ENCODE results near the gene EDC3. TPM values are rescaled to one million over a fixed set of nuclear protein-coding genes. Genes with fewer than 3 reads are reported as not detected.

Gene EDC3
- total and polyA plus RNA-seq, 2 experiments from 2014 or later: 13.8 to 26.5 TPM

DNA sequence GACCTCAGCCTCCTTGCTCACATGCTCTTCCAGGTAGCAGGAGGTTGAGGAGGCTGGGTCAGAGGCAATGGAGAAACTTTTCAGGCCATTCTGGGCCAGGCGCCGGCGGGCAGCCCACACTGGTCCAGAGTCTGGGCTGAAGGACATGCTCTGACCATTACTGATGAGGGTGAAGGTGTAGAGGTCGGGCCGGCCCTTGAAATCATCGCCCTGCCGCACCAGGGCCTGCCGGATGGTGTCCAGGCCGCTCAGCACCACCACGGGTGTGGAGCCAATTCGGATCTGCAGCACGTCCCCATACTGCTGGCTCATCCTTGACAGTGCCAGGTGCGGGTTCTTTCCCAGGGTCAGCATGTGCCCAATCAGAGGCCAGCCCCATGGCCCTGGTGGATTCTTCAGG is 26.8 kb upstream of the EDC3 start (continued):
- TF ChIP-seq ZNF462 (CRISPR knock-in tag; IDR thresholded peaks at IDR 0.05) (no peak), NANOG (IDR thresholded peaks at IDR 0.05; ENCODE audit: borderline replicate concordance) (no peak), CREB1 (CRISPR knock-in tag; IDR thresholded peaks at IDR 0.05; ENCODE audit: low read depth) (no peak), POLR2AphosphoS5 (IDR thresholded peaks at IDR 0.05; ENCODE audit: low read depth) (no peak)

- Histone ChIP-seq H3K27ac (ENCODE audit: low read depth) (no peak overlapping the region), H3K4me3 (no peak overlapping the region), H3K4me1 (ENCODE audit: insufficient read depth) (no peaks in the 10 kb centered on the region), H3F3A (replicated peaks; ENCODE audit: low read depth) (no peaks in the 10 kb centered on the region), H3K4me2 (no peak overlapping the region), H3K79me2 (replicated peaks; ENCODE audit: insufficient read depth) (no peaks in the 10 kb centered on the region), H3K9me2 (ENCODE audit: insufficient read depth) (0 out of 2 replicates have a peak, but pooled peaks cover under 1% of the 10 kb centered on the region), H2AFZ (no peak overlapping the region), H3K27me3 (ENCODE audit: insufficient read depth) (no peaks in the 10 kb centered on the region), H4K20me1 (replicated peaks; ENCODE audit: insufficient read depth) (no peaks in the 10 kb centered on the region), H3K36me3 (ENCODE audit: insufficient read depth) (no peaks in the 10 kb centered on the region)
- TF ChIP-seq ETS1 (IDR thresholded peaks at IDR 0.05): no peak
- no peak for TF ChIP-seq ZNF331 (CRISPR knock-in tag; IDR thresholded peaks at IDR 0.05; ENCODE audit: low read depth)
- TF ChIP-seq STAT1 (IDR thresholded peaks at IDR 0.05; ENCODE audit: unreplicated experiment): no peak
- H3K27ac Mint-ChIP-seq: no peak overlapping the region
- DNase-seq (ENCODE audit: low spot score) (no peak), ATAC-seq (no peak)
- no peak overlapping the region for H3K4me3 Mint-ChIP-seq
- no peaks in the 10 kb centered on the region for H3K36me3 Mint-ChIP-seq (ENCODE audit: low read depth)
- H3K4me1 Mint-ChIP-seq: no peaks in the 10 kb centered on the region; the same call in 2 of the 3 replicates
- H3K27me3 Mint-ChIP-seq (ENCODE audit: insufficient read depth, low read depth, poor library complexity): no peaks in the 10 kb centered on the region
- no peaks in the 10 kb centered on the region; the same call in 2 of the 3 replicates for H3K9me3 Mint-ChIP-seq
These were observed 20.8 kb upstream of the EDC3 start for GRCh38 chr15:74716651-74717050.

Measured in GM23338 (cell line).